GM20000 (cell line): ENCODE measurements around the gene EHD4.
A peak's percentile ranks its signal among the peaks of the same experiment; 100 is the strongest.

Experiments used
- DNase-seq: peaks from one replicate; pipeline ENCODE4 v3.0.0; 2012; ENCODE audit warnings: low spot score
- TF ChIP-seq, protein P1 (sequence below): IDR thresholded peaks from 2 replicates; pipeline ENCODE4 v1.5.1; 2012; ENCODE audit warnings: mild to moderate bottlenecking, control low read depth; ENCODE audit errors: extremely low read depth, missing control alignments

The EHD4 gene

DNA sequence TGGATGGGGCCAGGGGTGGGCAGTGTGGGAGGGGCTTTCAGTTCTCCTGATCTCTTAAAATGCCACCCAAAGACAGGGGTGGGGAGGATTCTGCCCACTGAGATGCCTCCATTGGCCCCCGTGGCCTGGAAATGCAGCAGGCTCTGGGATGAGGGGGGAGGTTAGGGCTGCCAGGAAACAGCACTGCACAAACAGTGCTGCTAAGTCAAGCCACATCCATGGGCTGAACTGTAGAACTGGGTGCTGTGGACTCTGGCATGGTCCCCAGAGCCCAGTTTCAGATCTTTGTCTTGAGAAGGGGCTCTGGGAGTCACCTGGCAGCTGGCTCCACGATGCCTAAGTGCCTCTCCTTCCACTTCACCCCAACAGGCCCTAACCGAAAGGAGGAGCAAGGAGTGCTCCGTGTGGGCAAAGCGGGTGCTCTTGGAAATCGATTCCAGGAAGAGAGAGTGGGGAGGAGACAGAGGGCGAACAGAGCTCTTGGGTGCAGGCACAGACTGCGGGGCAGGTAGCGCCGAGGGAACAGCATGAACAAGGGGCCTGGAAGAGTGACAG is 40.6 kb upstream of the EHD4 start:
- DNase-seq = no peak
- TF ChIP-seq, protein P1, sequence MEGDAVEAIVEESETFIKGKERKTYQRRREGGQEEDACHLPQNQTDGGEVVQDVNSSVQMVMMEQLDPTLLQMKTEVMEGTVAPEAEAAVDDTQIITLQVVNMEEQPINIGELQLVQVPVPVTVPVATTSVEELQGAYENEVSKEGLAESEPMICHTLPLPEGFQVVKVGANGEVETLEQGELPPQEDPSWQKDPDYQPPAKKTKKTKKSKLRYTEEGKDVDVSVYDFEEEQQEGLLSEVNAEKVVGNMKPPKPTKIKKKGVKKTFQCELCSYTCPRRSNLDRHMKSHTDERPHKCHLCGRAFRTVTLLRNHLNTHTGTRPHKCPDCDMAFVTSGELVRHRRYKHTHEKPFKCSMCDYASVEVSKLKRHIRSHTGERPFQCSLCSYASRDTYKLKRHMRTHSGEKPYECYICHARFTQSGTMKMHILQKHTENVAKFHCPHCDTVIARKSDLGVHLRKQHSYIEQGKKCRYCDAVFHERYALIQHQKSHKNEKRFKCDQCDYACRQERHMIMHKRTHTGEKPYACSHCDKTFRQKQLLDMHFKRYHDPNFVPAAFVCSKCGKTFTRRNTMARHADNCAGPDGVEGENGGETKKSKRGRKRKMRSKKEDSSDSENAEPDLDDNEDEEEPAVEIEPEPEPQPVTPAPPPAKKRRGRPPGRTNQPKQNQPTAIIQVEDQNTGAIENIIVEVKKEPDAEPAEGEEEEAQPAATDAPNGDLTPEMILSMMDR = no peak

GRCh38 chr15:42012241-42012640 is 39.9 kb upstream of the EHD4 start:
- TF ChIP-seq, protein P1 = no peak
- no peak for DNase-seq

DNA sequence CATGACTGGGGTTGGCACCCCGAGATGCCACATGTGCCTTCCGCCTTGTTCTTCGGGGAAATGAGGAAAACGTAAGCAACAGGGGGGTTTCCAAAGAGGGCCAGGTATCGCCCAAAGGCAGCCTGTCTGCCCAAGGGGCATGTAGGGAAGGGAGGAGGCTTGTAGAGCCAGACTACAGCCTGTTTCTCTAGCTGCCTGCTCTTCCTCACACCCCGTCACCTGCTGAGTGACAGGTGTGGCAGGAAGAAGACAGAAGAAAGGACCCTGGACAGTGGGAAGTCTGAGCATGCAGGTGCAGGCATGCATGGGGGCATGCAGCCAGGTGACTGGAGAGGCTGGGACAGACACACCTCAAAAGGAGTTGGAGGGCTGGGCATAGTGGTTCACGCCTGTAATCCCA is 38.7 kb upstream of the EHD4 start:
- TF ChIP-seq, protein P1 = no peak
- no peak for DNase-seq

DNA sequence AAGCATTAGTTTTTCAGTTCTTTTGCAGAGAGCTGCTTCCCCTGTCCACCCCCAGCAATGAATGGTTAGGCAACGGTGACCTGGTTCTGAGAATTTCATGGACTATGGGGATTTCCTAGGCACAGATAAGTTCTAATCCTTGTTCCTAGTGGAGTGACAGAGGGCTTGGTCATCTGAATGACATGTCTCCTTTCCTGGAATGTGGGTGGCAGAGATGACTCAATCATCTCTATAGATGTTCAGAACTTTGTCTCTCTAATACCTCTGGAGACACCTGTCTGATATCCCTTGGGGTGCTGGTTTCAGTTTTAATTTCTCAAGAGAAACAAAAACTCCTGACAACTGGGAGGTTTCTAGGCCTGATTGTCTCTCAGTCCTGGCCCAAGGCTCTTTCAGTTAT is 38.1 kb upstream of the EHD4 start:
- TF ChIP-seq, protein P1 = no peak
- peak; percentile 60 for DNase-seq

- DNase-seq = no peak
- TF ChIP-seq, protein P1 = no peak
Observed at GRCh38 chr15:42009474-42009873, 37.1 kb upstream of the EHD4 start.

GRCh38 chr15:42009022-42009421 is 36.7 kb upstream of the EHD4 start:
- no peak for DNase-seq
- TF ChIP-seq, protein P1 = no peak

- DNase-seq = no peak
- TF ChIP-seq, protein P1 = no peak
Observed at GRCh38 chr15:42007386-42007785, 35.0 kb upstream of the EHD4 start.
